Measurements from ENCODE around the gene GCLM.
"Not testable (repeated sequence)": the region's sequence is repeated elsewhere in the genome, so short reads cannot be mapped to it uniquely, and the experiment has no call there.

Gene GCLM

GRCh38 chr1:93899543-93900207 is 9.6 kb downstream of the GCLM start:
- DNase-seq (ENCODE audit: extremely low read depth in 1 of 2, low read depth in 1 of 2): no peak

DNA sequence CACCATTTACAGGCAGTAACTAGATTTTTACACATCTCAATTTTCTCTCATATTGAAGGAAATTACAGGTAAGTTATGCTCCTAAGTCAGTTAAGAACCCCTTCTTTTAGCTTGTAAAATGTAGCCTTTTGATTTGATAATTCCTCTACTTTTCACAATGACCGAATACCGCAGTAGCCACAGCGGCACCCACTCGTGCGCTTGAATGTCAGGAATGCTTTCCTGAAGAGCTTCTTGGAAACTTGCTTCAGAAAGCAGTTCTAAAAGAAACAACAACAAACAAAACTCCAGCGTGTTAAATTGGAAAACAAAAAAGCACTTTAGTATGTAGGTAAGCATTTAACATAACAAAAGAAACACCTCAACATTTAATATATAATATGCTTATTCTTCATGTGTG is 20.3 kb downstream of the GCLM start:
- DNase-seq (ENCODE audit: extremely low read depth in 1 of 2, low read depth in 1 of 2): no peak

GRCh38 chr1:93882269-93882668 is 27.0 kb downstream of the GCLM start:
- DNase-seq (ENCODE audit: extremely low read depth in 1 of 2, low read depth in 1 of 2): no peak

DNA sequence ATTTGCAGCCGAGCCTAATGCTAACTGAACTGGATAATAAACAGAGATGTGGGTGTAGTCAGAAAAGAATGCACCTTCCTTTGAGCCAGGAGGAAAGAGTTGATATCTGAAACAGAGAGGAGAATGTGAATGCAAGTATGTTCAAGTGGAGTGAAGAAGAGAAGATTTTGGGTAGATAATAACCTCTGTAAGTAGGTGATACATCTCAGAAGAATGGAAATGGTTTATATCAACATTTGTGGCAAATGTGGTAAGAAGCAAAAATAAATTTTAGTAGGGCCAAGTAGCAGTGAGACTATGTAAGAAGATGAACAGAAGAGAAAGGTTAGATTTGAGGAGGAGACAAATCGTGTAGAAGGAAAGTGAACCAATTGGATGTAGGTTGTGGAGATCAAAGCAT is 28.5 kb downstream of the GCLM start:
- no peak for DNase-seq (ENCODE audit: extremely low read depth in 1 of 2, low read depth in 1 of 2)

GRCh38 chr1:93878889-93879586 is 30.2 kb downstream of the GCLM start, which contains the start of gene DNTTIP2:
TSS of gene DNTTIP2 (minus strand) at chr1:93879206. CDS start at chr1:93879148, 58 bp downstream.
- DNase-seq (ENCODE audit: extremely low read depth in 1 of 2, low read depth in 1 of 2): peak; percentile 79 to 80

GRCh38 chr1:93878501-93878888 is 30.7 kb downstream of the GCLM start:
- DNase-seq (ENCODE audit: extremely low read depth in 1 of 2, low read depth in 1 of 2): peak; percentile 60 to 76

- no peak for DNase-seq (ENCODE audit: extremely low read depth in 1 of 2, low read depth in 1 of 2)
Observed at GRCh38 chr1:93877529-93877928, 31.7 kb downstream of the GCLM start.

GRCh38 chr1:93876244-93876643 is 33.0 kb downstream of the GCLM start:
- DNase-seq (ENCODE audit: extremely low read depth in 1 of 2, low read depth in 1 of 2): no peak

DNA sequence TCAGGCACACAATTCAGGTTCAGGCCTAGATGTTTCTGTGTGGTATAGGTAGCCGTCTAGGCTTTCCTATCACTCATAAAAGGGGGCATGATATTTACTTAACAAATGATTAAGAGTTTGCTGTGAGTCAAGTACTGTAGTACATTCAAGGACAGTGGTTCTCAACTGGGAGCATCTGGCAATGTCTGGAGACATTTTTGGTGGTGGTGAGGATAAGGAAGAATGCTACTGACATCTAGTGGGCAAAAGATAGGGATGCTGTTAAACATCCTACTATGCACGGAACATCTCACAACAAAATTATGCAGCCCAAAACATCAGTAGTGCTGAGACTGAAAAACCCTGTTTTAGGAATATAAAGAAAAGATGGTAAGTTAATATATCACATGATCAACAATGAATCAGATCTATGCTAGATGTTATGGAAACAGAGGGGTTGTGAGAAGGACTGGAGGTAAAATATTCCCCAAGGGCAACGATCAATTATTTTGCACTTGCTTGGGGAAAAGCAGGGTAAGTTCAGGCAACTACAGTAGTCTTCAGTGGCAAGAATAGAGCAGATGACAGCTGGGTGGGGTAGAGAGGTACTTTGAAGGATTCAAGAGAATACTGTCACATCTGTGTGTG is 35.1 kb downstream of the GCLM start:
- no peak for DNase-seq (ENCODE audit: extremely low read depth in 1 of 2, low read depth in 1 of 2)

GRCh38 chr1:93871366-93871765 is 37.9 kb downstream of the GCLM start:
- no peak for DNase-seq (ENCODE audit: extremely low read depth in 1 of 2, low read depth in 1 of 2)

GRCh38 chr1:93869653-93870052 is 39.6 kb downstream of the GCLM start:
- no peak for DNase-seq (ENCODE audit: extremely low read depth in 1 of 2, low read depth in 1 of 2)

DNA sequence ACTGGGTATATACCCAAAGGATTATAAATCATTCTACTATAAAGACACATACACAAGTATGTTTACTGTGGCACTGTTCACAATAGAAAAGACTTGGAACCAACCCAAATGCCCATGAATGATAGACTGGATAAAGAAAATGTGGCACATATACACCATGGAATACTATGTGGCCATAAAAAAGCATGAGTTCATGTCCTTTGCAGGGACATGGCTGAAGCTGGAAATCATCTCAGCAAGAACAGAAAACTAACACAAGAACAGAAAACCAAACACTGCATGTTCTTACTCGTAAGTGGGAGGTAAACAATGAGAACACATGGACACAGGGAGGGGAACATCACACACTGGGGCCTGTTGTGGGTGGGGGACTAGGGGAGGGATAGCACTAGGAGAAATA is 40.7 kb downstream of the GCLM start:
- not testable (repeated sequence) for DNase-seq (ENCODE audit: extremely low read depth in 1 of 2, low read depth in 1 of 2)

- DNase-seq (ENCODE audit: extremely low read depth in 1 of 2, low read depth in 1 of 2): no peak
Observed at GRCh38 chr1:93865253-93865652, 44.0 kb downstream of the GCLM start.

DNA sequence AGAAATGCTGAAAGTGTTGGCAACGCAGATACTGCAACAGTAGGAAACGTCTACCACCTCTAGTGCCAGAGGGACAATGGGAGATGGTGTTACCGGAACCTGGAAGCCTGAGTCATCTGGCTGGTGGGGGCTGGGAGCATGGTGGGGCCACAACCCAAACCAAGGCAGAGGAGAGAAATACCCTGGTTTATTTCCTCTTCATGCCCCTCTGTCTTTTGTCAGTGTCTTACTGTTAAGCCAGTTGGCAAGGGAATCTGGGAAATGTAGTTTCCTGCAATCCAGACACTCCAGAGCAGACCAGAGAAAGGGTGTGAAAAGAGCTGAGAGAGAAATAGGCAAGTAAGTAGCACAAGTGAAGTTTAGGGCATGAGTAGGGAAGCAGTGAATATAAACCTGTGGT is 45.1 kb downstream of the GCLM start:
- DNase-seq (ENCODE audit: extremely low read depth in 1 of 2, low read depth in 1 of 2): no peak

DNA sequence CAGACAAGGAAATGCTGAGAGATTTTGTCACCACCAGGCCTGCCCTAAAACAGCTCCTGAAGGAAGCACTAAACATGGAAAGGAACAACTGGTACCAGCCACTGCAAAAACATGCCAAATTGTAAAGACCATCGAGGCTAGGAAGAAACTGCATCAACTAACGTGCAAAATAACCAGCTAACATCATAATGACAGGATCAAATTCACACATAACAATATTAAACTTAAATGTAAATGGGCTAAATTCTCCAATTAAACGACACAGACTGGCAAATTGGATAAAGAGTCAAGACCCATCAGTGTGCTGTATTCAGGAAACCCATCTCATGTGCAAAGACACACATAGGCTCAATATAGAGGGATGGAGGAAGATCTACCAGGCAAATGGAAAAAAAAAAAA is 51.6 kb downstream of the GCLM start:
- not testable (repeated sequence) for DNase-seq (ENCODE audit: extremely low read depth in 1 of 2, low read depth in 1 of 2)

DNA sequence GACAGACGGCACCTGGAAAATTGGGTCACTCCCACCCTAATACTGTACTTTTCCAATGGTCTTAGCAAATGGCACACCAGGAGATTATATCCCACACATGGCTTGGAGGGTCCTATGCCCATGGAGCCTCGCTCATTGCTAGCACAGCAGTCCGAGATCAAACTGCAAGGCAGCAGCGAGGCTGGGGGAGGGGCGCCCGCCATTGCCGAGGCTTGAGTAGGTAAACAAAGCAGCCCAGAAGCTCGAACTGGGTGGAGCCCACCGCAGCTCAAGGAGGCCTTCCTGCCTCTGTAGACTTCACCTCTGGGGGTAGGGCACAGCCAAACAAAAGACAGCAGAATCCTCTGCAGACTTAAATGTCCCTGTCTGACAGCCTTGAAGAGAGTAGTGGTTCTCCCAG is 53.2 kb downstream of the GCLM start:
- DNase-seq (ENCODE audit: extremely low read depth in 1 of 2, low read depth in 1 of 2): not testable (repeated sequence)

GRCh38 chr1:93853940-93854339 is 55.3 kb downstream of the GCLM start:
- DNase-seq (ENCODE audit: extremely low read depth in 1 of 2, low read depth in 1 of 2): no peak

- no peak for DNase-seq (ENCODE audit: extremely low read depth in 1 of 2, low read depth in 1 of 2)
Observed at GRCh38 chr1:93851878-93852277, 57.4 kb downstream of the GCLM start.

DNA sequence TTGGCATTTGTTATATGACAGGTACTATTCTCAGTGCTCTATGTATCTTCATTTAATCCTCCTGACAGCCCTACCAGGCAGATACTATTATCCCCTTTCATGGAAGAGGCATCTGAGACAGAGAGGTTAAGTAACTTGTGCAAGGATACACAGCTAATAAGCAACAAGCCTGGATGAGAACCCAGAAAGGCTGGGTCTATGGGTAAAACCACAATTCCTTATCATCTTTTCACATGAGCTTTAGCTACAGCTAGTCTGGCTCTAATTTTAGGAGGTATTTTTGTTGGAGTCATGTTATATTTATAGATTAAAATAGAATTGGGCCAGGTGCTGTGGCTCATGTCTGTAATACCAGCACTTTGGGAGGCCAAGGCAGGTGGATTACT is 57.9 kb downstream of the GCLM start:
- no peak for DNase-seq (ENCODE audit: extremely low read depth in 1 of 2, low read depth in 1 of 2)

DNA sequence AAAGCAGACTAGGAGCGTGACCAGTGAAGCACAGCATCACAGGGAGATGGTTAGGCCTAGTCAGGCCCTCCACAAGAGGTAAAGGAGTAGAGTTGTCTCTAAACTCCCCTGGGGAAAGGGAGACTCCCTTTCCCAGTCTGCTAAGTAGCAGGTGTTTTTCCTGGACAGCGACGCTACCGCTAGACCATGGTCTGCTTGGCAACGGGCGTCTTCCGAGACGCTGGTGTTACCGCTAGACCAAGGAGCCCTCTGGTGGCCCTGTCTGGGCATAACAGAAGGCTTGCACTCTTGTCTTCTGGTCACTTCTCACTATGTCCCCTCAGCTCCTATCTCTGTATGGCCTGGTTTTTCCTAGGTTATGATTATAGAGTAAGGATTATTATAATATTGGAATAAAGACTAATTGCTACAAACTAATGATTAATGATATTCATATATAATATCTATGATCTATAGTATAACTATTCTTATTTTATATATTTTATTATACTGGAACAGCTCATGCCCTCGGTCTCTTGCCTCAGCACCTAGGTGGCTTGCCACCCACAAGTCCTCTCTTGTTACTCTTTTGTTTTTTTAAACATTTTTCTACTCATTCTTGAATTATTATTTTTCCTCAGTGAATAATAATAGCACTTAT is 58.4 kb downstream of the GCLM start:
- peak in 1 of 2 donors; percentile 8 for DNase-seq (ENCODE audit: extremely low read depth in 1 of 2, low read depth in 1 of 2)

GRCh38 chr1:93848350-93848883 is 60.8 kb downstream of the GCLM start:
- DNase-seq (ENCODE audit: extremely low read depth in 1 of 2, low read depth in 1 of 2): no peak
